ENCODE data around the gene FMNL1.
A peak's percentile ranks its signal among the peaks of the same experiment; 100 is the strongest.

The FMNL1 gene

GRCh38 chr17:45261577-45262515 is 40.2 kb downstream of the FMNL1 start, which contains the start of gene SPATA32:
Gene SPATA32 (minus strand): TSS chr17:45262094. CDS start chr17:45262016, 78 bp downstream.
- DNase-seq, result peak; percentile 62

GRCh38 chr17:45262516-45263476 is 41.1 kb downstream of the FMNL1 start:
- DNase-seq, result no peak

GRCh38 chr17:45263477-45263860 is 41.8 kb downstream of the FMNL1 start:
- DNase-seq, result no peak

GRCh38 chr17:45264430-45264829 is 42.7 kb downstream of the FMNL1 start:
- no peak for DNase-seq

GRCh38 chr17:45264988-45265387 is 43.3 kb downstream of the FMNL1 start:
- DNase-seq, result no peak

GRCh38 chr17:45265821-45266220 is 44.1 kb downstream of the FMNL1 start:
- DNase-seq, result no peak

GRCh38 chr17:45266372-45266926 is 44.8 kb downstream of the FMNL1 start:
- DNase-seq, result no peak

GRCh38 chr17:45267436-45268055 is 45.9 kb downstream of the FMNL1 start:
- no peak for DNase-seq

- DNase-seq, result no peak
Observed at GRCh38 chr17:45269912-45270311, 48.2 kb downstream of the FMNL1 start.

- peak; percentile 21 for DNase-seq
Observed at GRCh38 chr17:45270828-45271418, 49.2 kb downstream of the FMNL1 start.

- DNase-seq, result no peak
Observed at GRCh38 chr17:45271603-45272002, 49.9 kb downstream of the FMNL1 start.

GRCh38 chr17:45273551-45273957 is 51.9 kb downstream of the FMNL1 start:
- DNase-seq, result no peak

- DNase-seq, result no peak
Observed at GRCh38 chr17:45274033-45274432, 52.3 kb downstream of the FMNL1 start.

GRCh38 chr17:45276031-45276430 is 54.3 kb downstream of the FMNL1 start:
- no peak for DNase-seq

- DNase-seq, result peak; percentile 78
Observed at GRCh38 chr17:45277216-45277849, 55.6 kb downstream of the FMNL1 start.

- no peak for DNase-seq
Observed at GRCh38 chr17:45277992-45278391, 56.3 kb downstream of the FMNL1 start.

GRCh38 chr17:45279898-45280297 is 58.2 kb downstream of the FMNL1 start:
- no peak for DNase-seq

GRCh38 chr17:45282683-45283644 is 61.3 kb downstream of the FMNL1 start:
- DNase-seq, result no peak

- no peak for DNase-seq
Observed at GRCh38 chr17:45283711-45284110, 62.0 kb downstream of the FMNL1 start.
